ENCODE measurements around the gene TRIM63. TPM values are rescaled to one million over a fixed set of nuclear protein-coding genes. Genes with fewer than 3 reads are reported as not detected.

Gene TRIM63
- polyA plus RNA-seq, 3 donors, result 0.09 TPM; not detected in 2

DNA sequence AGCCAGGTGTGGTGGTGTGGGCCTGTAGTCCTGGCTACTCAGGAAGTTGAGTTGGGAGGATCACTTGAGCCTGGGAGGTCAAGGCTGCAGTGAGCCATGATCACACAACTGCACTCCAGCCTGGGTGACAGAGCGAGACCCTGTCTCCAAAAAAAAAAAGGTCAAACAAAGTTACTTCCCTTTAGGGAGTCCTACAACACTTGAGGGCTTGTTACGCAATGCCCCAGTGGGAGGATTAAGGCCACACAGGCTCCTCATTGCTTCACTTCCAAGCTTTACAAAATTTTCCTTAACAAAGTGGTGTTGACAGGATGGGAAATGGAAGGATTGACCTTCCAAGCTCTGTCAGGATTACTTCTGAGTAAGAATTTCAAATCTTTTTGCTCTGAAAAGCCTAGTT is 52.1 kb downstream of the TRIM63 start:
- Mint-ChIP-seq H3K4me3 (peak overlapping the region in 1 of 2 donors; percentile 64), H3K27ac (peak overlapping the region; percentile 81 to 92 (median 86)), H3K4me1 (peaks cover 52% of the 10 kb centered on the region), H3K36me3 (peaks cover 0 to 5% of the 10 kb centered on the region in 2 donors), H3K9me3 (peaks cover 0 to 4% (median 0%) of the 10 kb centered on the region in 7 donors), H3K27me3 (ENCODE audit: low read depth in 3 of 3) (peaks cover 3 to 11% (median 5%) of the 10 kb centered on the region in 3 donors)
- no peaks in the 10 kb centered on the region for H3K79me2 ChIP-seq (ENCODE audit: insufficient read depth, low read length)
- peak; percentile 76 to 92 (median 91) for DNase-seq
- peak overlapping the region; percentile 36 for H3K4me2 ChIP-seq (replicated peaks; ENCODE audit: extremely low read depth, low read length, poor library complexity, severe bottlenecking)
- H2AFZ ChIP-seq (ENCODE audit: insufficient read depth, low read depth, low read length, poor library complexity, severe bottlenecking), result no peak overlapping the region
- no peak for TF ChIP-seq CTCF (IDR thresholded peaks at IDR 0.05)
- H3K4me1 ChIP-seq (ENCODE audit: control insufficient read depth in 1 of 2, insufficient read depth in 2 of 2, low read length in 2 of 2), result peaks cover 46 to 52% of the 10 kb centered on the region in 2 donors
- WGBS (ENCODE audit: insufficient coverage), result 0% methylated on average over 1 of the region's 2 CpGs
- no peaks in the 10 kb centered on the region for H3K36me3 ChIP-seq (replicated peaks in 1 of 2; ENCODE audit: control insufficient read depth in 1 of 2, insufficient read depth in 2 of 2, low read length in 2 of 2)
- H3K4me3 ChIP-seq (replicated peaks in 1 of 3; ENCODE audit: low read depth in 2 of 3, low read length in 3 of 3), result peak overlapping the region in 1 of 3 experiments; percentile 4
- H3K9ac ChIP-seq (ENCODE audit: insufficient read depth, low read length, poor library complexity, severe bottlenecking), result no peak overlapping the region
- H3K27me3 ChIP-seq (ENCODE audit: control insufficient read depth in 2 of 2, insufficient read depth in 2 of 2, low read length in 2 of 2), result no peaks in the 10 kb centered on the region
- no peaks in the 10 kb centered on the region for H4K20me1 ChIP-seq (ENCODE audit: insufficient read depth, low read length)
- H3K9me3 ChIP-seq (replicated peaks in 1 of 2; ENCODE audit: control insufficient read depth in 1 of 2, insufficient read depth in 1 of 2, low read length in 2 of 2), result no peaks in the 10 kb centered on the region
- intact Hi-C loops (cut with micrococcal nuclease), result no loop called here
- H3K27ac ChIP-seq (ENCODE audit: low read depth in 1 of 2, low read length in 2 of 2), result peak overlapping the region; percentile 38 to 40

DNA sequence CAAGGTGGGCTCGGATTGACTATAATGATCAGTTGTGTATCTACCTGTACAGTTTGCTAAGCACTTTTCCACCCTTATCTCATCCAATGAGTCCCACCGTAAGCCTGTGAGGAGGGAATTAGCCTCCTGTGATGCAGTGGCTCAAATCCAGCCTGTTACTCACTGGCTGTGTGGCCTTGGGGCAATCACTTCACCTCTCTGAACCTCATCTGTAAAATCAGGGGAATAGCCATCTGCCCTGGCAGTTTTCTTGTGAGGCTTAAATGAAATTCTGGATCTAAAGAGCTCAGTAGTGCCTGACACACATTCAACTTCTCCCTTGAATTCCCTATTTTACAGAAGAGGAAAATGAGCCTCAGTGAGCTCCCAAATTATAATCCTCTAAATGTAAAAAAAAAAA is 53.3 kb downstream of the TRIM63 start:
- Histone ChIP-seq H3K79me2 (ENCODE audit: insufficient read depth, low read length) (no peaks in the 10 kb centered on the region), H3K27ac (ENCODE audit: low read depth in 1 of 2, low read length in 2 of 2) (no peak overlapping the region), H4K20me1 (ENCODE audit: insufficient read depth, low read length) (no peaks in the 10 kb centered on the region), H3K4me2 (replicated peaks; ENCODE audit: extremely low read depth, low read length, poor library complexity, severe bottlenecking) (no peak overlapping the region), H3K36me3 (replicated peaks in 1 of 2; ENCODE audit: control insufficient read depth in 1 of 2, insufficient read depth in 2 of 2, low read length in 2 of 2) (no peaks in the 10 kb centered on the region), H3K4me3 (replicated peaks in 1 of 3; ENCODE audit: low read depth in 2 of 3, low read length in 3 of 3) (no peak overlapping the region), H3K9ac (ENCODE audit: insufficient read depth, low read length, poor library complexity, severe bottlenecking) (no peak overlapping the region), H3K27me3 (ENCODE audit: control insufficient read depth in 2 of 2, insufficient read depth in 2 of 2, low read length in 2 of 2) (no peaks in the 10 kb centered on the region), H3K9me3 (replicated peaks in 1 of 2; ENCODE audit: control insufficient read depth in 1 of 2, insufficient read depth in 1 of 2, low read length in 2 of 2) (no peaks in the 10 kb centered on the region), H3K4me1 (ENCODE audit: control insufficient read depth in 1 of 2, insufficient read depth in 2 of 2, low read length in 2 of 2) (peaks cover 46 to 47% of the 10 kb centered on the region in 2 donors), H2AFZ (ENCODE audit: insufficient read depth, low read depth, low read length, poor library complexity, severe bottlenecking) (no peak overlapping the region)
- no CpG with 5 or more reads among the region's 2 CpGs for WGBS (ENCODE audit: insufficient coverage)
- H3K36me3 Mint-ChIP-seq, result peaks cover 0 to 5% of the 10 kb centered on the region in 2 donors
- H3K27ac Mint-ChIP-seq, result peak overlapping the region in 1 of 7 donors; percentile 87
- peaks cover 0 to 4% (median 0%) of the 10 kb centered on the region in 7 donors for H3K9me3 Mint-ChIP-seq
- no peak overlapping the region for H3K4me3 Mint-ChIP-seq
- peaks cover 0 to 3% (median 0%) of the 10 kb centered on the region in 3 donors for H3K27me3 Mint-ChIP-seq (ENCODE audit: low read depth in 3 of 3)
- no peak for DNase-seq
- TF ChIP-seq CTCF (IDR thresholded peaks at IDR 0.05), result no peak
- peaks cover 45% of the 10 kb centered on the region for H3K4me1 Mint-ChIP-seq
- intact Hi-C loops (cut with micrococcal nuclease), result no loop called here
